WTC11 (cell line): ENCODE results near the gene ZFP62. TPM values are rescaled to one million over a fixed set of nuclear protein-coding genes. Genes with fewer than 3 reads are reported as not detected.

Experiments
- ATAC-seq: fragments of 200-7000 bp; cut with Tn5 transposase; 2 replicates; pipeline ENCODE4 v1.10.0; 2021; ENCODE audit warnings: mild to moderate bottlenecking, moderate library complexity
- CTCF ChIA-PET: fragments of 300-600 bp; sonication (Branson Sonifier 250); formaldehyde crosslinking; loops from one replicate; lab custom pipeline; 2021; ENCODE audit warnings: antibody characterized with exemption; lab: Charles Lee
- POLR2A ChIA-PET: fragments of 350-600 bp; sonication (Branson Sonifier 250); formaldehyde crosslinking; loops from one replicate; lab custom pipeline; 2021; ENCODE audit warnings: antibody characterized with exemption; lab: Charles Lee
- DNase-seq: peaks from one replicate; pipeline ENCODE4 v3.0.0; 2021; ENCODE audit warnings: low spot score
- H3K27ac Mint-ChIP-seq: 2 replicates; pipeline ENCODE4 v1.8.0; 2021; ENCODE audit warnings: mixed read lengths
- H3K27me3 Mint-ChIP-seq: 2 replicates; pipeline ENCODE4 v1.8.0; 2021; ENCODE audit warnings: low read depth, mild to moderate bottlenecking, moderate library complexity, mixed read lengths
- H3K36me3 Mint-ChIP-seq: 2 replicates; pipeline ENCODE4 v1.8.0; 2021; ENCODE audit warnings: mixed read lengths
- H3K4me1 Mint-ChIP-seq: 2 replicates; pipeline ENCODE4 v1.8.0; 2022; ENCODE audit warnings: mixed read lengths
- H3K4me3 Mint-ChIP-seq: 2 replicates; pipeline ENCODE4 v1.8.0; 2021; ENCODE audit warnings: mild to moderate bottlenecking, moderate library complexity, mixed read lengths
- H3K9me3 Mint-ChIP-seq: 2 replicates; pipeline ENCODE4 v1.8.0; 2021; ENCODE audit warnings: mixed read lengths
- ARID4B ChIP-seq: sonication (generic); formaldehyde crosslinking; IDR thresholded peaks from 2 replicates; pipeline ENCODE4 v1.8.0; 2023; ENCODE audit warnings: missing genetic modification reagents, mild to moderate bottlenecking, borderline replicate concordance
- E2F4 ChIP-seq: sonication (generic); formaldehyde crosslinking; IDR thresholded peaks from 2 replicates; pipeline ENCODE4 v1.8.1; 2022; ENCODE audit warnings: low read depth, mild to moderate bottlenecking, moderate library complexity, missing genetic modification reagents, borderline replicate concordance
- IRF1 ChIP-seq: sonication (generic); formaldehyde crosslinking; IDR thresholded peaks from 2 replicates; pipeline ENCODE4 v1.8.0; 2023; ENCODE audit warnings: missing genetic modification reagents
- IRF2 ChIP-seq: sonication (generic); formaldehyde crosslinking; IDR thresholded peaks from 2 replicates; pipeline ENCODE4 v1.8.0; 2022; ENCODE audit warnings: low read depth, missing genetic modification reagents, borderline replicate concordance
- KAT7 ChIP-seq: sonication (generic); formaldehyde crosslinking; IDR thresholded peaks from 2 replicates; pipeline ENCODE4 v1.8.1; 2023; ENCODE audit warnings: missing genetic modification reagents, mild to moderate bottlenecking, borderline replicate concordance
- RORB ChIP-seq: fragments of 250-450 bp; sonication (Bioruptor Pico); IDR thresholded peaks from 2 replicates; pipeline ENCODE4 v1.9.0; 2021; ENCODE audit warnings: mild to moderate bottlenecking
- USF1 ChIP-seq: sonication (generic); formaldehyde crosslinking; IDR thresholded peaks from 2 replicates; pipeline ENCODE4 v1.8.0; 2022; ENCODE audit warnings: mild to moderate bottlenecking, missing genetic modification reagents
- USF2 ChIP-seq: sonication (generic); formaldehyde crosslinking; IDR thresholded peaks from 2 replicates; pipeline ENCODE4 v1.8.1; 2023; ENCODE audit warnings: mild to moderate bottlenecking, missing genetic modification reagents, moderate library complexity
- ZBTB21 ChIP-seq: sonication (generic); formaldehyde crosslinking; IDR thresholded peaks from 2 replicates; pipeline ENCODE4 v1.8.1; 2023; ENCODE audit warnings: mild to moderate bottlenecking, missing genetic modification reagents, borderline replicate concordance
- ZNF281 ChIP-seq: sonication (generic); formaldehyde crosslinking; IDR thresholded peaks from 2 replicates; pipeline ENCODE4 v1.8.0; 2023; ENCODE audit warnings: mild to moderate bottlenecking, missing genetic modification reagents
- ZNF532 ChIP-seq: fragments of 250-450 bp; sonication (Bioruptor Pico); IDR thresholded peaks from 2 replicates; pipeline ENCODE4 v1.9.0; 2021; ENCODE audit warnings: mild to moderate bottlenecking, borderline replicate concordance
- total RNA-seq: library from RNA; stranded (reverse); gene quantifications from 3 replicates; pipeline ENCODE4 v1.2.3, GENCODE V29; 2021

ZFP62 gene
- total RNA-seq, 1 experiment from 2014 or later: 41.2 TPM

- TF ChIP-seq IRF1 (CRISPR knock-in tag): 0 out of 2 replicates have a peak, but pooled peaks have one; percentile 1
- peak; percentile 23 for TF ChIP-seq ARID4B (CRISPR knock-in tag)
- peak; percentile 78; the same call in 1 of the 2 replicates for TF ChIP-seq ZNF281
- 0 out of 2 replicates have a peak, but pooled peaks have one; percentile 40 for TF ChIP-seq USF1 (CRISPR knock-in tag)
- 0 out of 2 replicates have a peak, but pooled peaks have one; percentile 83 for TF ChIP-seq ZBTB21
- 0 out of 2 replicates have a peak, but pooled peaks have one; percentile 8 for TF ChIP-seq ZNF532 (CRISPR knock-in tag)
Measured at GRCh38 chr5:180831139-180832093, 29.7 kb downstream of the ZFP62 start (continued).

- Mint-ChIP-seq H3K4me1 (peaks cover 20% of the 10 kb centered on the region), H3K36me3 (peaks cover 31% of the 10 kb centered on the region), H3K9me3 (peaks cover 37% of the 10 kb centered on the region), H3K27ac (no peak overlapping the region; the same call in 1 of the 2 replicates), H3K4me3 (peak overlapping the region; percentile 96), H3K27me3 (peaks cover 70% of the 10 kb centered on the region)
- CTCF ChIA-PET: interaction anchor here (0.7 to 1.9 kb wide), 10 partner anchors 13 to 44 kb away, joined by 3 to 7 read pairs (median 4); no protein-coding TSS in a partner anchor
- peak; percentile 65 for ATAC-seq
- POLR2A ChIA-PET: interaction anchor here (0.6 to 2.1 kb wide), 8 partner anchors 9 to 44 kb away, joined by 3 to 15 read pairs (median 4); partner anchors contain the start of genes MGAT1 and ZFP62
- peak; percentile 63 for DNase-seq
- TF ChIP-seq E2F4 (CRISPR knock-in tag): no peak
- TF ChIP-seq IRF2 (CRISPR knock-in tag): no peak
- no peak for TF ChIP-seq RORB (CRISPR knock-in tag)
- peak; percentile 20; the same call in 1 of the 2 replicates for TF ChIP-seq KAT7 (CRISPR knock-in tag)
- TF ChIP-seq USF2: peak; percentile 66
Measured at GRCh38 chr5:180830253-180831138, 30.6 kb downstream of the ZFP62 start.
